GM12878 (cell line): ENCODE measurements around the gene SLC26A11. TPM values are rescaled to one million over a fixed set of nuclear protein-coding genes. Genes with fewer than 3 reads are reported as not detected.

Experiments used
- ATAC-seq: fragments of 200-7000 bp; cut with Tn5 transposase; 3 replicates; pipeline ENCODE4 v1.9.1; 2020; ENCODE audit warnings: mild to moderate bottlenecking, moderate library complexity
- BruUV-seq: library from RNA; stranded (reverse); fragments of 400-500 nt; replicated peaks from 2 replicates; lab custom pipeline; 2021; lab: Mats Ljungman, UMichigan
- CTCF ChIA-PET: fragments of 300-600 bp; sonication (Branson Sonifier 250); formaldehyde crosslinking; extraction: SDS; loops from one replicate; lab custom pipeline; 2021; ENCODE audit warnings: inconsistent platforms; lab: Yijun Ruan, JAX
- POLR2A ChIA-PET: fragments of 350-600 bp; formaldehyde crosslinking; extraction: SDS; loops from one replicate; lab custom pipeline; 2021; ENCODE audit warnings: inconsistent platforms; lab: Charles Lee
- RAD21 ChIA-PET: fragments of 300-600 bp; sonication (Branson Sonifier 250); formaldehyde crosslinking; loops from one replicate; lab custom pipeline; 2023; ENCODE audit warnings: antibody characterized with exemption; ENCODE audit not compliant: unreplicated experiment; lab: Charles Lee
- SMC1A ChIA-PET: fragments of 300-600 bp; sonication (Branson Sonifier 250); formaldehyde crosslinking; loops from one replicate; lab custom pipeline; 2023; ENCODE audit not compliant: unreplicated experiment, uncharacterized antibody; lab: Charles Lee
- DNase-seq: peaks from one replicate; pipeline ENCODE4 v3.0.0-alpha.2; 2011; ENCODE audit warnings: low read depth, low spot score
- FAIRE-seq: peaks from 3 replicates; lab custom pipeline; 2011; peaks lifted over from hg19 to GRCh38; lab: Jason Lieb, UNC
- H2AFZ ChIP-seq: 2 replicates; pipeline ENCODE4 v1.6.0; 2011; ENCODE audit warnings: low read depth, low read length, control low read depth; ENCODE audit not compliant: control insufficient read depth
- H3K27ac ChIP-seq: 2 replicates; pipeline ENCODE4 v1.5.1; 2011; ENCODE audit warnings: control low read depth; ENCODE audit not compliant: control insufficient read depth, insufficient read depth
- H3K27me3 ChIP-seq, 2 experiments: replicated peaks in 1 of 2; 2 replicates each; pipeline versions ENCODE4 v1.6.0 to v1.6.1; 2011; ENCODE audit warnings: low read length in 1 of 2; ENCODE audit not compliant: control insufficient read depth in 2 of 2, insufficient read depth in 2 of 2
- H3K36me3 ChIP-seq, 2 experiments: 2 replicates each; pipeline ENCODE4 v1.5.1; 2011; ENCODE audit warnings: low read length in 1 of 2; ENCODE audit not compliant: control insufficient read depth in 2 of 2, insufficient read depth in 2 of 2
- H3K4me1 ChIP-seq: 2 replicates; pipeline ENCODE4 v1.6.1; 2011; ENCODE audit warnings: mild to moderate bottlenecking, low read length, moderate library complexity, mixed read lengths; ENCODE audit not compliant: control insufficient read depth, insufficient read depth
- H3K4me2 ChIP-seq: 2 replicates; pipeline ENCODE4 v1.6.0; 2011; ENCODE audit warnings: control low read depth; ENCODE audit not compliant: control insufficient read depth, insufficient read depth
- H3K4me3 ChIP-seq: fragments of 200-600 bp; sonication (generic); 2 replicates; pipeline ENCODE4 v1.5.1; 2016
- H3K79me2 ChIP-seq: 2 replicates; pipeline ENCODE4 v1.6.0; 2011; ENCODE audit warnings: low read length; ENCODE audit not compliant: control insufficient read depth, insufficient read depth
- H3K9ac ChIP-seq: 2 replicates; pipeline ENCODE4 v1.8.0; 2011; ENCODE audit warnings: low read length, control low read depth, mixed read lengths; ENCODE audit not compliant: control insufficient read depth, insufficient read depth
- H3K9me3 ChIP-seq: replicated peaks from 3 replicates; pipeline ENCODE4 v1.5.1; 2011; ENCODE audit warnings: mild to moderate bottlenecking, low read length; ENCODE audit not compliant: control insufficient read depth, insufficient read depth
- H4K20me1 ChIP-seq: 2 replicates; pipeline ENCODE4 v1.6.0; 2011; ENCODE audit not compliant: control insufficient read depth, insufficient read depth
- BHLHE40 ChIP-seq, 2 experiments: fragments of 450-650 bp in 1 of 2; IDR thresholded peaks; 2 replicates each; pipeline ENCODE4 v1.6.1; 2011 to 2017; ENCODE audit warnings: low read depth in 2 of 2, borderline replicate concordance in 1 of 2, improper control_type of control experiment in 1 of 2, low read length in 1 of 2, mild to moderate bottlenecking in 1 of 2
- CREM ChIP-seq: IDR thresholded peaks from 2 replicates; pipeline ENCODE4 v1.6.1; 2014; ENCODE audit warnings: antibody characterized with exemption, low read depth
- HDAC2 ChIP-seq: fragments of 200-600 bp; sonication (generic); IDR thresholded peaks from 2 replicates; pipeline ENCODE4 v1.6.1; 2017
- NBN ChIP-seq: fragments of 450-650 bp; IDR thresholded peaks from 2 replicates; pipeline ENCODE4 v1.6.1; 2016
- PAX5 ChIP-seq: IDR thresholded peaks from 2 replicates; pipeline ENCODE4 v1.6.1; 2011; ENCODE audit warnings: low read depth, low read length, borderline replicate concordance
- RCOR1 ChIP-seq: conservative IDR thresholded peaks from 2 replicates; pipeline ENCODE4 v1.6.1; 2012; ENCODE audit warnings: low read depth, low read length, improper control_type of control experiment
- SPI1 ChIP-seq: IDR thresholded peaks from 2 replicates; pipeline ENCODE4 v1.6.1; 2011; ENCODE audit warnings: low read depth, mild to moderate bottlenecking, low read length, moderate library complexity, borderline replicate concordance; ENCODE audit not compliant: insufficient read depth
- TCF12 ChIP-seq: IDR thresholded peaks from 2 replicates; pipeline ENCODE4 v1.6.1; 2011; ENCODE audit warnings: low read depth, mild to moderate bottlenecking, low read length
- WRNIP1 ChIP-seq: IDR thresholded peaks from 2 replicates; pipeline ENCODE4 v1.6.1; 2011; ENCODE audit warnings: low read depth, low read length, improper control_type of control experiment, borderline replicate concordance
- WGBS: methylation state at CpG from one replicate; pipeline ENCODE4 v1.1.6; 2016; ENCODE audit warnings: low lambda C conversion rate; ENCODE audit not compliant: insufficient replicate concordance, insufficient coverage; ENCODE audit errors: missing lambda C conversion rate; 5-methylcytosine and 5-hydroxymethylcytosine counted together
- in situ Hi-C: fragments of 300-500 bp; cut with MboI; formaldehyde crosslinking; loops from 9 replicates; pipeline ENCODE4 v1.14.3; 2018; ENCODE audit warnings: mixed read lengths
- intact Hi-C: fragments of 100-400 bp; cut with micrococcal nuclease; formaldehyde crosslinking; loops from one replicate; pipeline ENCODE4 v1.14.2; 2022; ENCODE audit not compliant: unreplicated experiment
- polyA plus RNA-seq, 11 experiments: library from polyadenylated mRNA; depleted of rRNA in 4 of 11; unstranded in 6 of 11; stranded (reverse) in 5 of 11; fragments of >200 nt; fragmentation: Nextera tagmentation in 4 of 11; fragmentation: Illumina TruSeq in 1 of 11; extraction: Ambion mirVana in 4 of 11; extraction: Trizol in 1 of 11; gene quantifications; 1 replicate in 1 of 11; 2 replicates in 10 of 11; pipeline versions ENCODE4 v1.2.1 to v1.2.3, GENCODE V29; 2011 to 2016; ENCODE audit warnings: inconsistent platforms in 2 of 11, missing spikeins in 2 of 11, low read depth in 1 of 11
- total RNA-seq, 4 experiments: library from RNA; depleted of rRNA in 3 of 4; stranded (reverse); fragments of >200 nt in 3 of 4; fragmentation: Illumina TruSeq in 1 of 4; extraction: Trizol in 1 of 4; gene quantifications; 2 replicates each; pipeline versions ENCODE4 v1.2.1 to v1.2.3, GENCODE V29; 2013 to 2021
- TF ChIP-seq, protein P1 (sequence below): fragments of 450-650 bp; IDR thresholded peaks from 2 replicates; pipeline ENCODE4 v1.6.1; 2017; ENCODE audit warnings: mild to moderate bottlenecking, moderate library complexity
- TF ChIP-seq, protein P2 (sequence below), 3 experiments: IDR thresholded peaks in 2 of 3; conservative IDR thresholded peaks in 1 of 3; 2 replicates each; pipeline ENCODE4 v1.5.1; 2011; ENCODE audit warnings: low read depth in 3 of 3, low read length in 3 of 3, mild to moderate bottlenecking in 3 of 3, control low read depth in 2 of 3, moderate library complexity in 2 of 3, inconsistent platforms in 1 of 3, mixed read lengths in 1 of 3; ENCODE audit not compliant: control insufficient read depth in 2 of 3, insufficient read depth in 1 of 3; ENCODE audit errors: extremely low read depth in 1 of 3
- TF ChIP-seq, protein P3 (sequence below): fragments of 450-650 bp; IDR thresholded peaks from 2 replicates; pipeline ENCODE4 v1.6.1; 2018; ENCODE audit warnings: mild to moderate bottlenecking, low read depth, moderate library complexity; ENCODE audit not compliant: partially characterized antibody

SLC26A11 gene
- total and polyA plus RNA-seq, 10 of the 15 experiments (the other 5 are each of a cell fraction or from before 2014, with no cell fraction given) = 0.05 to 4.1 (median 1.2) TPM; not detected in 1

DNA sequence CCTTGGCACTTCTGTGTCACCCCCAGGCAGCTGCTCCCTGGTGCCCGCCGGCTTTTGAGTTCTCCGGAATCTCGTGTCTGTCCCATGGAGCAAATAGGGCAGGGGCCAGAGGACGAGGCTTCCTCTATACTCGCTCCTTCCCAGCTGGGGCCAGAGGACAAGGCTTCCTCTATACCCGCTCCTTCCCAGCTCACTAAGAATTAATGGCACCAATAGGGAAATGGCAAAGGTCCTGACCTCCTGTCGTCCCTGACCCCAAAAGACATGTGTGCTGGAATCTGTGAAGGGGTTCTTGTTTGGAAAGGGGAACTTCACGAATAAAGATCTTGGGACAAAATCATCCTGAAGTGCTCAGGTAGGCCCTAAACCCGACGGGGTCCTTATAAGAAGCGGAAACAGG lies 7.7 kb upstream of the SLC26A11 start:
- H3K36me3 ChIP-seq = peaks cover 0 to 5% of the 10 kb centered on the region in 2 experiments

More for the DNA sequence above, 7.7 kb upstream of the SLC26A11 start:
- Histone ChIP-seq H4K20me1 (no peaks in the 10 kb centered on the region), H3K4me3 (no peak overlapping the region), H3K27me3 (no peaks in the 10 kb centered on the region), H3K4me2 (no peak overlapping the region), H3K9me3 (no peaks in the 10 kb centered on the region), H3K4me1 (no peaks in the 10 kb centered on the region), H3K9ac (no peak overlapping the region), H3K27ac (no peak overlapping the region), H3K79me2 (no peaks in the 10 kb centered on the region), H2AFZ (no peak overlapping the region)
- WGBS = 93% methylated on average over 12 of the region's 12 CpGs
- ATAC-seq (no peak), DNase-seq (no peak), FAIRE-seq (no peak)
- ChIA-PET POLR2A (no interaction called here), RAD21 (interaction anchor here (0.7 kb wide), 1 partner anchor 17 kb away, joined by 3 read pairs; no protein-coding TSS in a partner anchor), SMC1A (no interaction called here), CTCF (no interaction called here)
- no peak for TF ChIP-seq RCOR1
- no peak for TF ChIP-seq CREM
- no peak for TF ChIP-seq PAX5
- no peak for TF ChIP-seq SPI1
- TF ChIP-seq HDAC2 = no peak
- no peak for TF ChIP-seq TCF12
- no peak for TF ChIP-seq NBN
- TF ChIP-seq, protein P1, sequence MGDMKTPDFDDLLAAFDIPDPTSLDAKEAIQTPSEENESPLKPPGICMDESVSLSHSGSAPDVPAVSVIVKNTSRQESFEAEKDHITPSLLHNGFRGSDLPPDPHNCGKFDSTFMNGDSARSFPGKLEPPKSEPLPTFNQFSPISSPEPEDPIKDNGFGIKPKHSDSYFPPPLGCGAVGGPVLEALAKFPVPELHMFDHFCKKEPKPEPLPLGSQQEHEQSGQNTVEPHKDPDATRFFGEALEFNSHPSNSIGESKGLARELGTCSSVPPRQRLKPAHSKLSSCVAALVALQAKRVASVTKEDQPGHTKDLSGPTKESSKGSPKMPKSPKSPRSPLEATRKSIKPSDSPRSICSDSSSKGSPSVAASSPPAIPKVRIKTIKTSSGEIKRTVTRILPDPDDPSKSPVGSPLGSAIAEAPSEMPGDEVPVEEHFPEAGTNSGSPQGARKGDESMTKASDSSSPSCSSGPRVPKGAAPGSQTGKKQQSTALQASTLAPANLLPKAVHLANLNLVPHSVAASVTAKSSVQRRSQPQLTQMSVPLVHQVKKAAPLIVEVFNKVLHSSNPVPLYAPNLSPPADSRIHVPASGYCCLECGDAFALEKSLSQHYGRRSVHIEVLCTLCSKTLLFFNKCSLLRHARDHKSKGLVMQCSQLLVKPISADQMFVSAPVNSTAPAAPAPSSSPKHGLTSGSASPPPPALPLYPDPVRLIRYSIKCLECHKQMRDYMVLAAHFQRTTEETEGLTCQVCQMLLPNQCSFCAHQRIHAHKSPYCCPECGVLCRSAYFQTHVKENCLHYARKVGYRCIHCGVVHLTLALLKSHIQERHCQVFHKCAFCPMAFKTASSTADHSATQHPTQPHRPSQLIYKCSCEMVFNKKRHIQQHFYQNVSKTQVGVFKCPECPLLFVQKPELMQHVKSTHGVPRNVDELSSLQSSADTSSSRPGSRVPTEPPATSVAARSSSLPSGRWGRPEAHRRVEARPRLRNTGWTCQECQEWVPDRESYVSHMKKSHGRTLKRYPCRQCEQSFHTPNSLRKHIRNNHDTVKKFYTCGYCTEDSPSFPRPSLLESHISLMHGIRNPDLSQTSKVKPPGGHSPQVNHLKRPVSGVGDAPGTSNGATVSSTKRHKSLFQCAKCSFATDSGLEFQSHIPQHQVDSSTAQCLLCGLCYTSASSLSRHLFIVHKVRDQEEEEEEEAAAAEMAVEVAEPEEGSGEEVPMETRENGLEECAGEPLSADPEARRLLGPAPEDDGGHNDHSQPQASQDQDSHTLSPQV = no peak
- TF ChIP-seq BHLHE40 (IDR thresholded peaks at IDR 0.05; ENCODE audit: borderline replicate concordance in 1 of 2, low read depth in 2 of 2, low read length in 1 of 2) = no peak
- TF ChIP-seq, protein P2, sequence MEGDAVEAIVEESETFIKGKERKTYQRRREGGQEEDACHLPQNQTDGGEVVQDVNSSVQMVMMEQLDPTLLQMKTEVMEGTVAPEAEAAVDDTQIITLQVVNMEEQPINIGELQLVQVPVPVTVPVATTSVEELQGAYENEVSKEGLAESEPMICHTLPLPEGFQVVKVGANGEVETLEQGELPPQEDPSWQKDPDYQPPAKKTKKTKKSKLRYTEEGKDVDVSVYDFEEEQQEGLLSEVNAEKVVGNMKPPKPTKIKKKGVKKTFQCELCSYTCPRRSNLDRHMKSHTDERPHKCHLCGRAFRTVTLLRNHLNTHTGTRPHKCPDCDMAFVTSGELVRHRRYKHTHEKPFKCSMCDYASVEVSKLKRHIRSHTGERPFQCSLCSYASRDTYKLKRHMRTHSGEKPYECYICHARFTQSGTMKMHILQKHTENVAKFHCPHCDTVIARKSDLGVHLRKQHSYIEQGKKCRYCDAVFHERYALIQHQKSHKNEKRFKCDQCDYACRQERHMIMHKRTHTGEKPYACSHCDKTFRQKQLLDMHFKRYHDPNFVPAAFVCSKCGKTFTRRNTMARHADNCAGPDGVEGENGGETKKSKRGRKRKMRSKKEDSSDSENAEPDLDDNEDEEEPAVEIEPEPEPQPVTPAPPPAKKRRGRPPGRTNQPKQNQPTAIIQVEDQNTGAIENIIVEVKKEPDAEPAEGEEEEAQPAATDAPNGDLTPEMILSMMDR (IDR thresholded peaks at IDR 0.05 in 2 of 3, conservative IDR thresholded peaks at IDR 0.05 in 1 of 3; ENCODE audit: control insufficient read depth in 2 of 3, extremely low read depth in 1 of 3, insufficient read depth in 1 of 3, low read depth in 3 of 3, low read length in 3 of 3) = no peak
- TF ChIP-seq, protein P3, sequence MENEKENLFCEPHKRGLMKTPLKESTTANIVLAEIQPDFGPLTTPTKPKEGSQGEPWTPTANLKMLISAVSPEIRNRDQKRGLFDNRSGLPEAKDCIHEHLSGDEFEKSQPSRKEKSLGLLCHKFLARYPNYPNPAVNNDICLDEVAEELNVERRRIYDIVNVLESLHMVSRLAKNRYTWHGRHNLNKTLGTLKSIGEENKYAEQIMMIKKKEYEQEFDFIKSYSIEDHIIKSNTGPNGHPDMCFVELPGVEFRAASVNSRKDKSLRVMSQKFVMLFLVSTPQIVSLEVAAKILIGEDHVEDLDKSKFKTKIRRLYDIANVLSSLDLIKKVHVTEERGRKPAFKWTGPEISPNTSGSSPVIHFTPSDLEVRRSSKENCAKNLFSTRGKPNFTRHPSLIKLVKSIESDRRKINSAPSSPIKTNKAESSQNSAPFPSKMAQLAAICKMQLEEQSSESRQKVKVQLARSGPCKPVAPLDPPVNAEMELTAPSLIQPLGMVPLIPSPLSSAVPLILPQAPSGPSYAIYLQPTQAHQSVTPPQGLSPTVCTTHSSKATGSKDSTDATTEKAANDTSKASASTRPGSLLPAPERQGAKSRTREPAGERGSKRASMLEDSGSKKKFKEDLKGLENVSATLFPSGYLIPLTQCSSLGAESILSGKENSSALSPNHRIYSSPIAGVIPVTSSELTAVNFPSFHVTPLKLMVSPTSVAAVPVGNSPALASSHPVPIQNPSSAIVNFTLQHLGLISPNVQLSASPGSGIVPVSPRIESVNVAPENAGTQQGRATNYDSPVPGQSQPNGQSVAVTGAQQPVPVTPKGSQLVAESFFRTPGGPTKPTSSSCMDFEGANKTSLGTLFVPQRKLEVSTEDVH = no peak
- no peak for TF ChIP-seq WRNIP1
- BruUV-seq = no TSS peak
- in situ Hi-C loops = no loop called here
- intact Hi-C loops = no loop called here
